IPS-11a (cell line): ENCODE measurements around the gene PBLD.
"Not testable (repeated sequence)": the region's sequence is repeated elsewhere in the genome, so short reads cannot be mapped to it uniquely, and the experiment has no call there.

Experiments used
- H3K4me3 ChIP-seq: one replicate; pipeline ENCODE4 v1.5.1; 2013; ENCODE audit warnings: low read depth, low read length, control low read depth

Gene PBLD

GRCh38 chr10:68284062-68285001, 48.4 kb downstream of the PBLD start:
- H3K4me3 ChIP-seq: no peak overlapping the region

GRCh38 chr10:68280758-68281157, 52.0 kb downstream of the PBLD start:
- H3K4me3 ChIP-seq: no peak overlapping the region

- H3K4me3 ChIP-seq: not testable (repeated sequence)
These were observed 53.6 kb downstream of the PBLD start for GRCh38 chr10:68278906-68279753.

- not testable (repeated sequence) for H3K4me3 ChIP-seq
These were observed 54.9 kb downstream of the PBLD start for GRCh38 chr10:68277814-68278213.

GRCh38 chr10:68276224-68276623, 56.5 kb downstream of the PBLD start:
- H3K4me3 ChIP-seq: no peak overlapping the region

- H3K4me3 ChIP-seq: no peak overlapping the region
These were observed 57.1 kb downstream of the PBLD start for GRCh38 chr10:68275600-68276126.

GRCh38 chr10:68272833-68273232, 59.9 kb downstream of the PBLD start:
- H3K4me3 ChIP-seq: no peak overlapping the region

GRCh38 chr10:68271196-68271882, 61.4 kb downstream of the PBLD start:
- H3K4me3 ChIP-seq: no peak overlapping the region

GRCh38 chr10:68269562-68270290, 63.0 kb downstream of the PBLD start:
- no peak overlapping the region for H3K4me3 ChIP-seq

GRCh38 chr10:68261132-68261856, 71.4 kb downstream of the PBLD start:
- H3K4me3 ChIP-seq: no peak overlapping the region

- H3K4me3 ChIP-seq: no peak overlapping the region
These were observed 79.4 kb downstream of the PBLD start for GRCh38 chr10:68253346-68253745.

- H3K4me3 ChIP-seq: no peak overlapping the region
These were observed 80.9 kb downstream of the PBLD start for GRCh38 chr10:68251625-68252495.

- H3K4me3 ChIP-seq: no peak overlapping the region
These were observed 81.6 kb downstream of the PBLD start for GRCh38 chr10:68251151-68251550.

GRCh38 chr10:68249297-68249696, 83.4 kb downstream of the PBLD start:
- H3K4me3 ChIP-seq: no peak overlapping the region

GRCh38 chr10:68247931-68248330, 84.8 kb downstream of the PBLD start:
- no peak overlapping the region for H3K4me3 ChIP-seq

GRCh38 chr10:68246397-68246796, 86.3 kb downstream of the PBLD start:
- not testable (repeated sequence) for H3K4me3 ChIP-seq

GRCh38 chr10:68242051-68242450, 90.7 kb downstream of the PBLD start:
- H3K4me3 ChIP-seq: no peak overlapping the region

GRCh38 chr10:68239596-68240150, 93.1 kb downstream of the PBLD start:
- no peak overlapping the region for H3K4me3 ChIP-seq
